ENCODE results near the gene PTPN1. TPM values are rescaled to one million over a fixed set of nuclear protein-coding genes. Genes with fewer than 3 reads are reported as not detected.
"Not testable (repeated sequence)": the region's sequence is repeated elsewhere in the genome, so short reads cannot be mapped to it uniquely, and the experiment has no call there.

PTPN1 gene
- total RNA-seq, 1 donor from 2014 or later, result 8.4 TPM

DNA sequence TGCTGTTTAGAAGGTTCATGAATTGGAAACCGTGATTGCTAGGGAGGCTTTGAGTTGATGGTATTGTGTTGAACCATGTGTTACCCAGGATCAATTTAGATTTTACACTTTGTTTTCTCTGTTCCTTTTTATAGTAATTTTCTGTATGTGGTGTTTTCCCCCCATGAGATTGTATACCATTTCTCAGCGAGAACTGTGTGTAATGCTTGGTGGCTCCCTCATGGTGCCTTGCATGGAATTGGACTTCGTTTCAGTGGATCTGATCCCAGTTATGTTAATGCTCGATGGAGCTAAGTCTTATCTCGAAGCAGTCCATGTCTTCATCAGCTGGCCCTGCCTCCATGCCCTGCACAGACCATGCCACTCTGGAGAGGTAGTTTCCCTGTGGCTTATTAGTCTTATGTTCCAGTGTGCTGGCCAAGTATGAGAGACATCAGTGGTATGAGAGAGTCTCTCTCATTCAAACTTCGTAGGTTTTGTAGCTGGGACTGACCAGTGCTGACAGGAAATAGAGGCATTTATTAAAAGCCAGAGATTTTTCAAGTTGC is 18.7 kb downstream of the PTPN1 start:
- H3K36me3 ChIP-seq (ENCODE audit: control insufficient read depth in 3 of 3, insufficient read depth in 3 of 3, low read length in 3 of 3), result no peaks in the 10 kb centered on the region
- H3K4me3 ChIP-seq (ENCODE audit: low read length in 3 of 3), result no peak overlapping the region
- no peak overlapping the region for H3K27ac ChIP-seq (ENCODE audit: low read depth, low read length)
- peaks cover 20 to 26% (median 20%) of the 10 kb centered on the region in 3 donors for H3K4me1 ChIP-seq (ENCODE audit: control insufficient read depth in 3 of 3, insufficient read depth in 3 of 3, low read length in 3 of 3)
- H3K9me3 ChIP-seq (ENCODE audit: control insufficient read depth in 3 of 3, low read length in 3 of 3), result no peaks in the 10 kb centered on the region
- no peaks in the 10 kb centered on the region for H3K27me3 ChIP-seq (ENCODE audit: control insufficient read depth in 3 of 3, insufficient read depth in 3 of 3, low read length in 3 of 3)
- H3K9ac ChIP-seq (ENCODE audit: low read depth in 1 of 3, low read length in 3 of 3), result no peak overlapping the region

DNA sequence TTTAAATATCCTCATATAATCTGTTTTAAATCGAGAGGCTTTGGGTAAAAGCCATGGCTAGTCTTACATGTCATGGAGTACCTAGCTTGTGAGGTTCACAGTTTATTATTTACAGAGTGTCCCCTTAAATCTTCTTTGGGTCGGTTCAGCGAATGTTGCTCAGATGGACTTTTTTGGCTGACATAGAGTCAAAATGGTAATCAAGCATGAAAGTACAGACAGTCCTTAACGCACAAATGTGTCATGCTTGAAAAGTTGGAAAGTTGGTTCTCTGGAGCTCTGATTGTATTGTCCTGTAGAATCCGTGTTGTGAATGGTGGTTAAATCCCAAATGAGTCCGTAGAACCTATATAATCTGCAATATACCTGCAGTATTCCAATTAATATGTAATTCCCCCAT is 22.0 kb downstream of the PTPN1 start:
- no peak overlapping the region for H3K27ac ChIP-seq (ENCODE audit: low read depth, low read length)
- H3K36me3 ChIP-seq (ENCODE audit: control insufficient read depth in 3 of 3, insufficient read depth in 3 of 3, low read length in 3 of 3), result no peaks in the 10 kb centered on the region
- peaks cover 17 to 24% (median 19%) of the 10 kb centered on the region in 3 donors for H3K4me1 ChIP-seq (ENCODE audit: control insufficient read depth in 3 of 3, insufficient read depth in 3 of 3, low read length in 3 of 3)
- no peaks in the 10 kb centered on the region for H3K27me3 ChIP-seq (ENCODE audit: control insufficient read depth in 3 of 3, insufficient read depth in 3 of 3, low read length in 3 of 3)
- H3K9ac ChIP-seq (ENCODE audit: low read depth in 1 of 3, low read length in 3 of 3), result no peak overlapping the region
- H3K4me3 ChIP-seq (ENCODE audit: low read length in 3 of 3), result no peak overlapping the region
- H3K9me3 ChIP-seq (ENCODE audit: control insufficient read depth in 3 of 3, low read length in 3 of 3), result no peaks in the 10 kb centered on the region

DNA sequence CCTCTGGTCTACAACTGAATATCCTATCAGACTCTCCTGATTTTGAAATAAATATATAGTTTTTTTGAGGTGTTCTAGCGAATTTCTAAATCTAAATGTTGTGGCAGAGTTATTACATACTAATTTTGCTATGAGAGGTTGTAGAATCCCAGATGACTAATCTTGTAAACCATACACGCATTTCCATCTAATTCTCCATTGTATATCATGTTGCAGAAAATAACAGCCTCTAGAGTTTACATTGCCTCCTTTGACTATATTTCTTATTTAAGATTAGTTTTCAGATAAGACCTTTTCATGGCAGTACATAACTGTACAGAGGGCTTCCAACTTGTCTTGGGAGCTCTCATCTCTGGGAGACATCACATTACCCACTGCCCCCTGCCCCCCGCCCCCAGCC is 22.9 kb downstream of the PTPN1 start:
- H3K27me3 ChIP-seq (ENCODE audit: control insufficient read depth in 3 of 3, insufficient read depth in 3 of 3, low read length in 3 of 3), result no peaks in the 10 kb centered on the region
- no peak overlapping the region for H3K9ac ChIP-seq (ENCODE audit: low read depth in 1 of 3, low read length in 3 of 3)
- H3K4me1 ChIP-seq (ENCODE audit: control insufficient read depth in 3 of 3, insufficient read depth in 3 of 3, low read length in 3 of 3), result peaks cover 17 to 27% (median 19%) of the 10 kb centered on the region in 3 donors
- H3K36me3 ChIP-seq (ENCODE audit: control insufficient read depth in 3 of 3, insufficient read depth in 3 of 3, low read length in 3 of 3), result no peaks in the 10 kb centered on the region
- H3K27ac ChIP-seq (ENCODE audit: low read depth, low read length), result no peak overlapping the region
- H3K9me3 ChIP-seq (ENCODE audit: control insufficient read depth in 3 of 3, low read length in 3 of 3), result no peaks in the 10 kb centered on the region
- H3K4me3 ChIP-seq (ENCODE audit: low read length in 3 of 3), result no peak overlapping the region

DNA sequence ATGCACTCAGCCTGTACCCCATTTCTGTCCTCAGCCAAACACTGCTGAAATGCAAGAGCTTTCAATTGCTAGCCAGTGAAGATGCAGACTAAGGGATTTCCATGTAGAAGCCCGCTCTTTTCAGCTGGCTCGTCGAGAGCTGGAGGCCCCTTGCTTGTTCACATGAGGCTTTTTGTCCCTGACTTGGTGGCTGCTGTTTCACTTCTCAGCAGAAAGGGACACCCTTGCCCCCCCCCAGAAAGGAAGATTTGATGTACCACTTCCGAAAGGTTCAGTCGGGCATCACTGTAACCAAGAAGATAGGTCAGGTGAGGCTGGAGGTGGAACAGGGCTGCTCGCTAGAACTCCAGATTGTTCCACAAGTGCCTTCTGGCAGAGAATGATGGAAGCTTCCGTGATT is 23.3 kb downstream of the PTPN1 start:
- H3K27me3 ChIP-seq (ENCODE audit: control insufficient read depth in 3 of 3, insufficient read depth in 3 of 3, low read length in 3 of 3), result no peaks in the 10 kb centered on the region
- peaks cover 17 to 27% (median 19%) of the 10 kb centered on the region in 3 donors for H3K4me1 ChIP-seq (ENCODE audit: control insufficient read depth in 3 of 3, insufficient read depth in 3 of 3, low read length in 3 of 3)
- no peaks in the 10 kb centered on the region for H3K9me3 ChIP-seq (ENCODE audit: control insufficient read depth in 3 of 3, low read length in 3 of 3)
- H3K9ac ChIP-seq (ENCODE audit: low read depth in 1 of 3, low read length in 3 of 3), result no peak overlapping the region
- H3K4me3 ChIP-seq (ENCODE audit: low read length in 3 of 3), result no peak overlapping the region
- H3K36me3 ChIP-seq (ENCODE audit: control insufficient read depth in 3 of 3, insufficient read depth in 3 of 3, low read length in 3 of 3), result no peaks in the 10 kb centered on the region
- no peak overlapping the region for H3K27ac ChIP-seq (ENCODE audit: low read depth, low read length)

DNA sequence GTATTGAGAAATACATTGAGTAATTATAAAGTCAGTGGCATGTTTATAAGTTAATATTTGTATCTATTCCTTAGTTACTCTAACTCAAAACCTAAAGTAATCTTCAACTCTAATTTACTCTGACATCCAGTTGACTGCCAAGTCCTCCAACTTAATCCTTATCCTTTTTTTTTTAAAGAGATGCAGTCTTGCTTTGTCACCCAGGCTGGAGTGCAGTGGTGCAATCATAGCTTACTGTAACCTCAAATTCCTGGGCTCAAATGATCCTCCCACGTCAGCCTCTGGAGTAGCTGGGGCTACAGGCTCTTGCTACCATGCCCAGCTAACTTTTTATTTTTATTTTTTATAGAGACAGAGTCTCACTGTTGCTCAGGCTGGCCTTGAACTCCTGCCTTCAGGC is 24.4 kb downstream of the PTPN1 start:
- no peak overlapping the region for H3K9ac ChIP-seq (ENCODE audit: low read depth in 1 of 3, low read length in 3 of 3)
- H3K4me3 ChIP-seq (ENCODE audit: low read length in 3 of 3), result no peak overlapping the region
- no peak overlapping the region for H3K27ac ChIP-seq (ENCODE audit: low read depth, low read length)
- H3K27me3 ChIP-seq (ENCODE audit: control insufficient read depth in 3 of 3, insufficient read depth in 3 of 3, low read length in 3 of 3), result no peaks in the 10 kb centered on the region
- no peaks in the 10 kb centered on the region for H3K36me3 ChIP-seq (ENCODE audit: control insufficient read depth in 3 of 3, insufficient read depth in 3 of 3, low read length in 3 of 3)
- H3K4me1 ChIP-seq (ENCODE audit: control insufficient read depth in 3 of 3, insufficient read depth in 3 of 3, low read length in 3 of 3), result peaks cover 10 to 20% (median 12%) of the 10 kb centered on the region in 3 donors
- no peaks in the 10 kb centered on the region for H3K9me3 ChIP-seq (ENCODE audit: control insufficient read depth in 3 of 3, low read length in 3 of 3)

DNA sequence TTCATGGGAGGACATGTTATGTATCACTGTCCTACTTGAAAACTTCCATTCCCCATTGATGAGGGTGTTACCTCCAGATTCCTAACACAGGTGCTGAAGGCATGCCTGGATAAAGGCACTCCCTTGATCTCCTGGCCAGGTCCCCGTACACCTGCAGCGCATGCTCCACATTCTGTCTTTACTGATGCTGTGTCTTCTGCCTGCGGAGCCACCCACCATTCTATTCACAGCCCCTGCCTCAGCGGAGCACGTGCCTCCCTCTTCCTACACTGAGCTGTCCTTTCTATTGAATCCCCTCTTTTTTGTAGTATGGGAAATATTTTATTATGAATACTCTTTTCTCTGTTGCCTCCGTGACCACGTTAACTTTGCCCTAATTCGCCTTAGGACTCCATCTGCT is 25.0 kb downstream of the PTPN1 start:
- H3K9me3 ChIP-seq (ENCODE audit: control insufficient read depth in 3 of 3, low read length in 3 of 3), result no peaks in the 10 kb centered on the region
- no peak overlapping the region for H3K27ac ChIP-seq (ENCODE audit: low read depth, low read length)
- no peak overlapping the region for H3K4me3 ChIP-seq (ENCODE audit: low read length in 3 of 3)
- H3K9ac ChIP-seq (ENCODE audit: low read depth in 1 of 3, low read length in 3 of 3), result no peak overlapping the region
- peaks cover 10 to 20% (median 11%) of the 10 kb centered on the region in 3 donors for H3K4me1 ChIP-seq (ENCODE audit: control insufficient read depth in 3 of 3, insufficient read depth in 3 of 3, low read length in 3 of 3)
- H3K27me3 ChIP-seq (ENCODE audit: control insufficient read depth in 3 of 3, insufficient read depth in 3 of 3, low read length in 3 of 3), result no peaks in the 10 kb centered on the region
- no peaks in the 10 kb centered on the region for H3K36me3 ChIP-seq (ENCODE audit: control insufficient read depth in 3 of 3, insufficient read depth in 3 of 3, low read length in 3 of 3)

DNA sequence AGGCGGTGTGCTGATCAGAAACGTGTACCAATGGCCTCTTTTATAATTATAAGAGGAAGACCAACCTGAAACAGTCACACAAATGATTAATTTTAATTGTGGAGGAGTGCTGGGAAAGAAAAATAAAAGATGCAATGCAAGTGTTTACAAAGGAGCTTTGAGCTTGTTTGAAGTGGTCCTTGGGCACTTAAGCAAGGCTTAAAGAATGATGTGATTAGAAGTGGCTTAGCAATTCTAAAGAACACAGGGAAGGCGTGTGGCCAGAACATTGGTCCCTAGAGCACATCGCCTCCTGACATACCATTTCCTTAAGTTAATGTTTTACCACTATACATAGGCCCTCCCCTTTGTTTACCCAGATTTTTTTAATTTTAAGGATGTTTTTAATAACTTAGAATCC is 26.1 kb downstream of the PTPN1 start:
- Histone ChIP-seq H3K36me3 (ENCODE audit: control insufficient read depth in 3 of 3, insufficient read depth in 3 of 3, low read length in 3 of 3) (no peaks in the 10 kb centered on the region), H3K9me3 (ENCODE audit: control insufficient read depth in 3 of 3, low read length in 3 of 3) (no peaks in the 10 kb centered on the region), H3K4me3 (ENCODE audit: low read length in 3 of 3) (no peak overlapping the region), H3K27ac (ENCODE audit: low read depth, low read length) (no peak overlapping the region), H3K27me3 (ENCODE audit: control insufficient read depth in 3 of 3, insufficient read depth in 3 of 3, low read length in 3 of 3) (no peaks in the 10 kb centered on the region), H3K4me1 (ENCODE audit: control insufficient read depth in 3 of 3, insufficient read depth in 3 of 3, low read length in 3 of 3) (peaks cover 21 to 31% (median 22%) of the 10 kb centered on the region in 3 donors), H3K9ac (ENCODE audit: low read depth in 1 of 3, low read length in 3 of 3) (no peak overlapping the region)

DNA sequence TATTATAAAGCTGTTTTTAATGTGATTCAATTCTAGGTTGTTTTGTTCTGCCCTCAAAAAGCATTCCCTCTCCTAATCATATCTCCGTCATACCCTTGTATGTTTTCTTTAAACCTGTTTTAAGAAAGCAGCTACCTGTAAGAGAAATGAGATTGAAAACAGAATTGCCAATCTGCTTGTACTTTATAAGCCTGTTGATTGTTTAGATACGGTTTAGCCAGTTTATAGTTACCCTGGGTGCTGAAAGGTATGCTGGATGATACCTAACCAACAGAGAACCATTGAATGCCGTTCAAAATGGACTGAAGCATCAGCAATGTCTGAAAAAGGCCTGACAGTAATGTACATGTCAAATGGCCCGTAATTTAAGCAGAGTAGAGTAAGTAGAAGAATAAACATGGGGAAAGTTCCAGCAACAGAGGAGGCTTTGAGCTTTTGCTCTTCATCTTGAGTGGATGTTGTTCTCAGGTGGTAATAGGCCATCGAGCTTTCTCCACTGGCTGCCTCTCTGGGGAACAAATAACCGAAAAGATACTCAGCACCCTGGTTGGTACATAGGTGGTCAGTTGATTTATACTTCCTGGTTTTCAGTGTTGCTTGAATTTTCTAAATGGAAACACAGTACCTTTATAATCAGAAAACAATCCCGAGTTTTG is 27.5 kb downstream of the PTPN1 start:
- Histone ChIP-seq H3K4me3 (ENCODE audit: low read length in 3 of 3) (no peak overlapping the region), H3K9ac (ENCODE audit: low read depth in 1 of 3, low read length in 3 of 3) (no peak overlapping the region), H3K27ac (ENCODE audit: low read depth, low read length) (no peak overlapping the region), H3K27me3 (ENCODE audit: control insufficient read depth in 3 of 3, insufficient read depth in 3 of 3, low read length in 3 of 3) (no peaks in the 10 kb centered on the region), H3K4me1 (ENCODE audit: control insufficient read depth in 3 of 3, insufficient read depth in 3 of 3, low read length in 3 of 3) (peaks cover 21 to 31% (median 24%) of the 10 kb centered on the region in 3 donors), H3K36me3 (ENCODE audit: control insufficient read depth in 3 of 3, insufficient read depth in 3 of 3, low read length in 3 of 3) (no peaks in the 10 kb centered on the region), H3K9me3 (ENCODE audit: control insufficient read depth in 3 of 3, low read length in 3 of 3) (no peaks in the 10 kb centered on the region)

DNA sequence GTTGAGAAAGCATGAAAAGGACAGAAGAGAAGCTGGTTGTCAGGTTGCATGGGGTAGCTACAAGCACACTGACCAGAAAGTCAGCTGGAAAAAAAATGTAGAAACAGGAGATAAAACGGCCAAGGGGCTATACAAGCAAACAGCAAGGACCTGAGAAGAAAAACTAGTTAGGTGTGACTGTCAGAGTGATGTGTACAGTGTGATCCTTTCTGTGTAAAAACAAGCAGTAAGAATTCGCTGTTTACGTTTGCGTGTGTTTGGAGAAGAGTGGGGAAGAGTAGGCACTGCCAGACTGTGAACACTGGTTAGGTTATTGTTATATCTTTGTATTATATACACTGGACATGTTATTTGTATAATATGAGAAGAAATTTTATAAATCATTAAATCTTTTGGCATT is 28.1 kb downstream of the PTPN1 start:
- no peaks in the 10 kb centered on the region for H3K36me3 ChIP-seq (ENCODE audit: control insufficient read depth in 3 of 3, insufficient read depth in 3 of 3, low read length in 3 of 3)
- H3K4me1 ChIP-seq (ENCODE audit: control insufficient read depth in 3 of 3, insufficient read depth in 3 of 3, low read length in 3 of 3), result peaks cover 21 to 31% (median 22%) of the 10 kb centered on the region in 3 donors
- H3K9me3 ChIP-seq (ENCODE audit: control insufficient read depth in 3 of 3, low read length in 3 of 3), result no peaks in the 10 kb centered on the region
- H3K27me3 ChIP-seq (ENCODE audit: control insufficient read depth in 3 of 3, insufficient read depth in 3 of 3, low read length in 3 of 3), result no peaks in the 10 kb centered on the region
- no peak overlapping the region for H3K4me3 ChIP-seq (ENCODE audit: low read length in 3 of 3)
- H3K27ac ChIP-seq (ENCODE audit: low read depth, low read length), result no peak overlapping the region
- H3K9ac ChIP-seq (ENCODE audit: low read depth in 1 of 3, low read length in 3 of 3), result no peak overlapping the region

DNA sequence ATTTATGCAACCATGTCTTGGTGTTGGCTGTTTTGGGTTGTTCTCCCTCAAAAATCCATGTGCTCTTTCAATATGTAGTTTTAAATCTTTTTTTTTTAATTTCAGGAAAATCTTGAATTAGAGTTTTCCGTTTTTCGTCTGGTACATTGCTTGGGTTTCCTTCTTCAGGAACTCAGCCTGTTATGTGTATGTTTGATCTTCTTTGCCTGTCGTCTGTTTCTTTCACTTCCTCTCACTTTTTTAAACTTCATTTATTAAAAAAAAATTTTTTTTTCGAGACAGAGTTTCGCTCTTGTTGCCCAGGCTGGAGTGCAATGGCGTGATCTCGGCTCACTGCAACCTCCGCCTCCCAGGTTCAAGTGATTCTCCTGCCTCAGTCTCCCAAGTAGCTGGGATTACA is 29.6 kb downstream of the PTPN1 start:
- not testable (repeated sequence) for H3K9ac ChIP-seq (ENCODE audit: low read depth in 1 of 3, low read length in 3 of 3); H3K27me3 ChIP-seq (ENCODE audit: control insufficient read depth in 3 of 3, insufficient read depth in 3 of 3, low read length in 3 of 3); H3K36me3 ChIP-seq (ENCODE audit: control insufficient read depth in 3 of 3, insufficient read depth in 3 of 3, low read length in 3 of 3); H3K27ac ChIP-seq (ENCODE audit: low read depth, low read length); H3K4me3 ChIP-seq (ENCODE audit: low read length in 3 of 3); H3K9me3 ChIP-seq (ENCODE audit: control insufficient read depth in 3 of 3, low read length in 3 of 3)
- peaks cover 19 to 29% (median 20%) of the 10 kb centered on the region in 3 donors for H3K4me1 ChIP-seq (ENCODE audit: control insufficient read depth in 3 of 3, insufficient read depth in 3 of 3, low read length in 3 of 3)

Data from skeletal muscle tissue (tissue), 4 donors.